ENCODE data around the gene ROR1. TPM values are rescaled to one million over a fixed set of nuclear protein-coding genes. Genes with fewer than 3 reads are reported as not detected.

Gene ROR1
- total and polyA plus RNA-seq, 9 of the 15 experiments (the other 6 are each of a cell fraction or from before 2014, with no cell fraction given), result 0.02 TPM; not detected in 8

GRCh38 chr1:63886340-63886739 lies 112.5 kb downstream of the ROR1 start (continued):
- no peak for TF ChIP-seq CHD7 (IDR thresholded peaks at IDR 0.05; ENCODE audit: low read depth, low read length)
